Urothelium cell line (cell line): Measurements from ENCODE around the gene RNGTT.
A peak's percentile ranks its signal among the peaks of the same experiment; 100 is the strongest.

Experiments used
- DNase-seq: peaks from one replicate; pipeline ENCODE4 v3.0.0; 2011; ENCODE audit warnings: low spot score, mixed read lengths
- FAIRE-seq: peaks from 2 replicates; lab custom pipeline; 2011; peaks lifted over from hg19 to GRCh38; lab: Jason Lieb, UNC

The RNGTT gene

GRCh38 chr6:88567696-88568095 is 395.7 kb downstream of the RNGTT start:
- FAIRE-seq (no peak), DNase-seq (no peak)

- FAIRE-seq = no peak
Measured at GRCh38 chr6:88566746-88567534, 396.5 kb downstream of the RNGTT start.

GRCh38 chr6:88565836-88566235 is 397.6 kb downstream of the RNGTT start:
- DNase-seq (no peak), FAIRE-seq (no peak)

More at GRCh38 chr6:88566746-88567534, 396.5 kb downstream of the RNGTT start:
- no peak for DNase-seq

GRCh38 chr6:88565409-88565811 is 398.0 kb downstream of the RNGTT start:
- FAIRE-seq (no peak), DNase-seq (peak; percentile 6)

- FAIRE-seq (no peak), DNase-seq (no peak)
Measured at GRCh38 chr6:88563277-88563625, 400.2 kb downstream of the RNGTT start.

- DNase-seq = no peak
- FAIRE-seq = no peak
Measured at GRCh38 chr6:88562353-88563276, 400.8 kb downstream of the RNGTT start.

- FAIRE-seq = no peak
- DNase-seq = no peak
Measured at GRCh38 chr6:88561954-88562315, 401.5 kb downstream of the RNGTT start.

GRCh38 chr6:88561034-88561953 is 402.1 kb downstream of the RNGTT start:
- FAIRE-seq = no peak
- DNase-seq = no peak
